Activated naive CD8-positive, alpha-beta T cell treated with anti-CD3 and anti-CD28 coated beads, Interleukin-2, amount 50 U/mL, for 24 hours (primary cell): ENCODE measurements around the gene MMP3.
A peak's percentile ranks its signal among the peaks of the same experiment; 100 is the strongest.
"Not testable (repeated sequence)": the region's sequence is repeated elsewhere in the genome, so short reads cannot be mapped to it uniquely, and the experiment has no call there.

Source experiments
- ATAC-seq: fragments of 150-1000 bp; cut with Tn5 transposase; one replicate; pipeline ENCODE4 v1.10.0; 2021
- DNase-seq: peaks from one replicate; pipeline ENCODE4 v3.0.0; 2021
- H3K27ac Mint-ChIP-seq: one replicate; pipeline ENCODE4 v1.8.0; 2021; ENCODE audit warnings: mild to moderate bottlenecking, mixed read lengths
- H3K27me3 Mint-ChIP-seq: one replicate; pipeline ENCODE4 v1.8.0; 2021; ENCODE audit warnings: mixed read lengths
- H3K36me3 Mint-ChIP-seq: one replicate; pipeline ENCODE4 v1.8.0; 2021; ENCODE audit warnings: low read depth, mixed read lengths
- H3K4me1 Mint-ChIP-seq: one replicate; pipeline ENCODE4 v1.8.0; 2021; ENCODE audit warnings: mixed read lengths
- H3K4me3 Mint-ChIP-seq: one replicate; pipeline ENCODE4 v1.8.0; 2021; ENCODE audit warnings: mild to moderate bottlenecking, moderate library complexity, mixed read lengths
- H3K9me3 Mint-ChIP-seq: one replicate; pipeline ENCODE4 v1.8.0; 2021; ENCODE audit warnings: mixed read lengths

Gene MMP3

DNA sequence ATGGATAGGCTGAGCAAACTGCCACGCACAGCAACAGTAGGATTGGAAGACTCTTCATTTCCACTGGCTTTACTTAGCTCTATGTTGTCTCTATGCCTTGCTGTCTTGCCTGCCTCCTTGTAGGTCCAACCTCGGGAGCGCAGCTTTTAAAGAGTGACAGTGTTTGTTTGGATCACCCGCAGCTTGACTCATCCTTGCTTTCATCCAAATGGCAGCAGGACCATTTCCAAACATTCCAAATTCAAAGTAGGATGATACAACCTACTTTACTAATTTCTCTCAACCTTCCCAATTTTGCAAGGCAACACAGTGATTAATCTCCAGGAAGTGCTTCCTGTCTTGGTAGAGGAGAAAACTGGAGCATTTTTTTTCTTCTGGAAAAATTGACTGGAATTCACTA is at the start of gene MMP3:
Gene MMP3 (minus strand): TSS at position 121 of the 400 bp plus-strand sequence. CDS start 63 bp downstream, at position 58.
- peaks cover 5% of the 10 kb centered on the region for H3K27me3 Mint-ChIP-seq
- ATAC-seq (no peak), DNase-seq (no peak)
- no peaks in the 10 kb centered on the region for H3K9me3 Mint-ChIP-seq
- H3K36me3 Mint-ChIP-seq = no peaks in the 10 kb centered on the region
- no peak within 1 kb of the TSS for H3K27ac Mint-ChIP-seq
- no peak within 1 kb of the TSS for H3K4me3 Mint-ChIP-seq
- no peaks in the 10 kb centered on the region for H3K4me1 Mint-ChIP-seq

DNA sequence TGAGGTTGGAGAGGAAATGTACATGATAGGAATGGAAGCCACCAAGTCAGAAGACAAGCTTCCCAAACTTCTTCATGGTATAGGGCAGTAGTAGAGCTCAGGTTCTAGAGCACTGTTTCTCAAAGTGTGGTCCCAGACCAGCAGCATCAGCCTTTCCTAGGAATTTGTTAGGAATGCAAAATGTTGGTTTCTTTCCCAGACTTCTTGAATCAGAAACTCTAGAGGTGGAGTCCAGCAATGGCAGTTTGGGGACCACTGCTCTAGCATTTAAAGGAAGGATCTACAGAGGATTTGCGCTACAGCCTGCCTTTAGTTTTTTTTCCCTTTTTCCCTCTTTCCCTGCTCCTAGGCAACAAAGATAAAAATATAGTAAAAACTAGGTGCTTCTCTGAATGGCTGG is 48.3 kb upstream of the MMP3 start:
- DNase-seq (no peak), ATAC-seq (no peak)
- no peak overlapping the region for H3K4me3 Mint-ChIP-seq
- no peaks in the 10 kb centered on the region for H3K4me1 Mint-ChIP-seq
- H3K27me3 Mint-ChIP-seq = peaks cover 13% of the 10 kb centered on the region
- no peaks in the 10 kb centered on the region for H3K36me3 Mint-ChIP-seq
- no peak overlapping the region for H3K27ac Mint-ChIP-seq
- H3K9me3 Mint-ChIP-seq = peaks cover 9% of the 10 kb centered on the region

DNA sequence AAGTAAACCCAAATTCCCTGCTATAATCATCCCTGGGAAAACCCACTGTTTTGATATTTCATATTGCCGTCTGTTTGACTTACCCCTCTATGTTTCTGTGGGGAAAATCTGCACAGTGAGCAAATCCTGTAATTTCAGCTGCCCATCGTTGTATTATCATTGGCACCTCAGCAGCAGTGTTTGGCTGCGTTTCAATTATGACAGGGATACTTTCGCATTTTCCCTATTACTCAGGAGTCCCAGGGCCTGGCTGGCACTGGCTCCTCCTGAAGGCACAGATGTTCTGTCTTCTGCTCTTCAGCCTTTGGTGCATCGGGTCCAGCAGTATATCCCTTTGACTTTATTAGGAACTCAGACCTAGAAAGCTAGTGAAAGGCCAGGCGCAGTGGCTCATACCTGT is 43.6 kb upstream of the MMP3 start:
- Mint-ChIP-seq H3K36me3 (no peaks in the 10 kb centered on the region), H3K27ac (no peak overlapping the region), H3K9me3 (no peaks in the 10 kb centered on the region), H3K4me3 (no peak overlapping the region), H3K27me3 (peaks cover 10% of the 10 kb centered on the region), H3K4me1 (peaks cover 5% of the 10 kb centered on the region)
- no peak for ATAC-seq
- no peak for DNase-seq

DNA sequence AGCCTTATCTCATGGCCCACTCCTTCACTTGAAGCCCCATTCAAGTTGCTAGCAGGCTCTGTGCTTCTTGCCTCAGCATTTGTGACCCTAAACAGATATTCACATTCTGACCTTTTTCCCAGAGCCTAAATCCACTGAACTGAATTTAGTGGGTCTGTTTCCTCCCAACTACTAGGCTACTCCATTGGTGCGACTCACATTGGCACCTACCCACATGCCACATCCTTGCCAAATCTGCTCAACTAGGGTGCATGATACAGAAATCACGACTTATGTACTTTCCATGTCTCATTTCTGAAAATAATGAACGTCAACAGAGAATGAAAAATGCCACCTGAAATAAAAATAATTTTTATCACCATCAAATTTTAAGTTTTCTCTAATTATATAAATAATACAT is 39.7 kb upstream of the MMP3 start:
- ATAC-seq (no peak), DNase-seq (no peak)
- Mint-ChIP-seq H3K27me3 (peaks cover 5% of the 10 kb centered on the region), H3K27ac (no peak overlapping the region), H3K4me3 (no peak overlapping the region), H3K9me3 (no peaks in the 10 kb centered on the region), H3K36me3 (no peaks in the 10 kb centered on the region), H3K4me1 (peaks cover 5% of the 10 kb centered on the region)

DNA sequence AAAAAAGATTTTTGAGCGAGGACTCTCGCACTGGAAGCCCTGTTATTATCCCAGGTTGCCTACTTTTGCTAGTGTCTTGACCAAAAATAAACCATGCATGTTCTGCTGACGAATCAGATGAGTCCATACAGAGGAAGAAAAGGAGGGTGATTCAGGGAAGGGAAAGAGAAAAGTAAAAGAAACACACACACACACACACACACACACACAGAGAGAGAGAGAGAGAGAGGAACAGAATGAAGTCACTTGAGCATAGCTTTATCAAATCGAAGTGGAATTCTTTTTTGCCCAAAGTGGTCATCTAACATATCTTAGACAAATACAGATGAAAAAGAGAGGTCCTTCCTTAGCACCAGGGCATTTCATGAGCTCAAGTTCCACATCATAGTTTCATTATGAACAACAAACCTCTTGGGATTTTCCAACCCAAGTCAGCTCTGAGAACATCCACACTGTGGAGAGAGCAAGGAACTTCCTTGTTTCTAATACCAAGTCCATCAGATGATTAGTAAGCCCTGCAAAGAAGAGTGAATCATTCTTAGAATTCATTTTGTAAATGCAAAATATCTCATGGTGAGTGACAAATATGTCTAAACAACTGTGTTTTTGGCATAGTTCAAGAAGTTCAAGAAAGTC is 39.1 kb upstream of the MMP3 start:
- ATAC-seq = peak; percentile 61
- Mint-ChIP-seq H3K36me3 (no peaks in the 10 kb centered on the region), H3K27ac (no peak overlapping the region), H3K4me3 (no peak overlapping the region), H3K9me3 (no peaks in the 10 kb centered on the region), H3K4me1 (peaks cover 5% of the 10 kb centered on the region), H3K27me3 (peaks cover 5% of the 10 kb centered on the region)
- no peak for DNase-seq

DNA sequence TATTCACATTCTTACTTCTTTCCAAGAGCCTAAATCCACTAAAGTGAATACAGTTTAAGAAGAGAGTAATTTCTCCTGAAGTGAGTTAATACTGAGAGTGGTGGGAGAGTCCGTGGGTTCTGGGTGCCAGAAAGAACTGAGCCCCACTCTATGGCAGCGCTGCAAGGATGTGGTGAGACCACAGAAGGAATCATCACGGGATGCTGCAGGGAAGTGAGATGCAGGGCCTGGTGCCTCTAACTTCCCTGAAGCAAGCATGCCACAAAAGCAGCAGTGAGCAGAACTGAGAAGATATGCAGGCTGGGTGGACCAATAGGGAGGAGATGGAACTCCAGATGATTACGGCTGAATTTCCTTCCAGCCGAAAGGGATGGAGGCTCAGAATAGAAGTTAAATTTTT is 36.4 kb upstream of the MMP3 start:
- Mint-ChIP-seq H3K4me1 (peaks cover 5% of the 10 kb centered on the region), H3K9me3 (no peaks in the 10 kb centered on the region), H3K27ac (no peak overlapping the region), H3K27me3 (peaks cover 3% of the 10 kb centered on the region), H3K36me3 (no peaks in the 10 kb centered on the region), H3K4me3 (no peak overlapping the region)
- ATAC-seq (no peak), DNase-seq (no peak)

DNA sequence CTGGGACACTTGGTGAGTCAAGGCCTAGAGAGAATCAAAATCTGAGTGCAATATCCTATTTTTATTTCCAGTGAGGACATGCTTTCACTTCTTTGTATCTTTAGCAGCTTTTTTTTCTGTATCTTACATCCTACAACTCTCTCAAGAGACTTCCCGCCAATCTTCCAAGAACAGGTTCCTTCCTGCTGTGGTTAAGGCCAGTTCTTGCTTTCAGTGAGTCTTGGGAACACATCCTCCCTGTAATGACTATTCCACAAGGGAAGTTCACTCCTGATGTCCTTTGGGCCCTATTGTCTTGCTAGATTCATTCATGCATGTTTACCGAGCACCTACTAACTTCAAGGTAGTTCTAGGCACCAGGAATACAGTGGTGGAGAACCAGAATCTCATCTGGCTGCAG is 35.2 kb upstream of the MMP3 start:
- Mint-ChIP-seq H3K4me3 (no peak overlapping the region), H3K27me3 (peaks cover 3% of the 10 kb centered on the region), H3K27ac (no peak overlapping the region), H3K4me1 (peaks cover 5% of the 10 kb centered on the region), H3K36me3 (no peaks in the 10 kb centered on the region), H3K9me3 (no peaks in the 10 kb centered on the region)
- no peak for ATAC-seq
- DNase-seq = no peak

DNA sequence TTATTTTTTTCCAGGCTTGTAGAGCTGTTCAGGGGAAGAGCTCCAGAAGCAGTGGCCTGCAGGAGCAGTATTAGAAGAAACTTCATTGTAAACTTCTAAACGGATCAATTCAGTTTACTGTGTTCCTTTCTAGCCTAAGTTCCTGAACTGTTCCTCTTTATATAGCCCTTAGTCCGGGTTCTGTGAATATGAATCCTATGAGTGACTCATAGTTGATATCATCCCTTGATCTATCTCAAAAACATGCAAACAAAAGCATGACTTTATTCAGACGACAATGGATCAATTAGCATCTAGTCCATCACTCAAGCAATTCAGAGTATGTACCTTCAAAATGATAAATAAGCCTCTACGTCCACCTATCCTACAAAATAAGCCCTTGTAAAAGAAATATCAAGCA is 31.4 kb upstream of the MMP3 start, which contains the start of gene MMP12:
Gene MMP12 (minus strand): TSS at position 131 of the 400 bp plus-strand sequence. CDS start 45 bp downstream, at position 86.
- Mint-ChIP-seq H3K4me3 (no peak within 1 kb of the TSS), H3K9me3 (no peaks in the 10 kb centered on the region), H3K27me3 (peaks cover under 1% of the 10 kb centered on the region), H3K36me3 (no peaks in the 10 kb centered on the region), H3K27ac (no peak within 1 kb of the TSS), H3K4me1 (no peaks in the 10 kb centered on the region)
- ATAC-seq (no peak), DNase-seq (no peak)

DNA sequence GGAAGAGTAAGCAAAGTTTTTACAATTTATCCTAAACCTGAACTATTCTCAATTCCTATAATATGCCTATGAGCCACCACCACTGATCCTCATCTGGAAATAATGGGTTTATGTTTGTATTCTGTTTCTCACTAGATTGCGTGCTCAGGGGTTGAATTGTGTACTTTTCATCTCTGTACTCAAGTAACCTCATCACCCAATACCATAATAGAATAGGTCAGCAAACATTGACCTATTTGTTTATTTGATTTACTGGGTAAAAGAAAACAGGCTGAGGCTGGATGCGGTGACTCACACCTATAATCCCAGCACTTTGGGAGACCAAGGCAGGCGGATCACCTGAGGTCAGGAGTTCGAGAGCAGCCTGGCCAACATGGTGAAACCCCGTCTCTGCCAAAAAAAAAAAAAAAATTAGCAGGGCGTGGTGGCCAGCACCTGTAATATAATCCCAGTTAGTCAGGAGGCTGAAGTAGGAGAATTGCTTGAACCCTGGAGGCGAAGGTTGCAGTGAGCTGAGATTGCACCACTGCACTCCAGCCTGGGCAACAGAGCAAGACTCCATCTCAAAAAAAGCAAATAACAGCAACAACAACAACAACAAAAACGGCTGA is 26.1 kb upstream of the MMP3 start:
- H3K4me3 Mint-ChIP-seq, H3K4me1 Mint-ChIP-seq, H3K27ac Mint-ChIP-seq, H3K36me3 Mint-ChIP-seq, H3K27me3 Mint-ChIP-seq, H3K9me3 Mint-ChIP-seq, ATAC-seq, DNase-seq: not testable (repeated sequence)

DNA sequence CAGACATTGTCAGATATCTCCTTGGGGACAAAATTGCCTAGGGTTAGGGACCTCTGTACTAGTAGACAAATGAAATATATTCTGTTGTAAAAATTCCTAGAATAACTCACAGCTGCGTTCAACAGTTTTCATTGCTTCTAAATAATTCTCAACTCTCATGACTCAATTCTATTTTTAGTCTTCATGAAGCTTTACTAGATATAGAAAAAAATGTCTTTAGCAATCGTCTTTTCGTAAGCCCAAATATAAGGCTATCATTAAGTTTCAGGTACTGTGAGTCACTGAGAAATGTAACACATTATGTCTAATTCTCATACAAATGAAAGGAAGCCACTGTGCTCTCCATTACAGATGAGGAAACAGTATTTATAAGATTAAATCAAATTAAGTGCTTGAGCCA is 24.9 kb upstream of the MMP3 start:
- Mint-ChIP-seq H3K27ac (no peak overlapping the region), H3K9me3 (no peaks in the 10 kb centered on the region), H3K27me3 (no peaks in the 10 kb centered on the region), H3K4me3 (no peak overlapping the region), H3K4me1 (no peaks in the 10 kb centered on the region), H3K36me3 (no peaks in the 10 kb centered on the region)
- ATAC-seq (no peak), DNase-seq (no peak)

DNA sequence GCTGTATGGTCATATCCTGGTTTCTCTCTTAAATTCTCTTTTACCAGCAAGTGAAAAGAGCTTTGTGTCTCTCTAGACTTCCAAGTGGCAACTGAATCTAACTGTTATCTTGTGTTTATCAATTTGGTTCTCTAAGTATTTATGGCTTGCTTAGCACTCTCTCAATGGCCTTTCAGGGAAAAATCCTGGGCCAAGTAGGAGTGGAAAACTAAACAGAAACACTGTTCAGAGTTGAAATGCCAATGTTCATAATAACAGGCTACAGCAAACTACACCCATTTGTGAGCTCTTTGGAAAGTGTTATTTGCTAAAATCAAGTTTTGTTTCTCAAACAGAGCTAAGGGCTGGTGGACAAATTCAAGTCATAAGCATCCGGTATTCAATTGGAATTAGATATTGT is 21.3 kb upstream of the MMP3 start:
- no peaks in the 10 kb centered on the region for H3K27me3 Mint-ChIP-seq
- no peaks in the 10 kb centered on the region for H3K36me3 Mint-ChIP-seq
- no peak overlapping the region for H3K27ac Mint-ChIP-seq
- ATAC-seq (no peak), DNase-seq (no peak)
- no peaks in the 10 kb centered on the region for H3K9me3 Mint-ChIP-seq
- H3K4me3 Mint-ChIP-seq = no peak overlapping the region
- H3K4me1 Mint-ChIP-seq = no peaks in the 10 kb centered on the region

DNA sequence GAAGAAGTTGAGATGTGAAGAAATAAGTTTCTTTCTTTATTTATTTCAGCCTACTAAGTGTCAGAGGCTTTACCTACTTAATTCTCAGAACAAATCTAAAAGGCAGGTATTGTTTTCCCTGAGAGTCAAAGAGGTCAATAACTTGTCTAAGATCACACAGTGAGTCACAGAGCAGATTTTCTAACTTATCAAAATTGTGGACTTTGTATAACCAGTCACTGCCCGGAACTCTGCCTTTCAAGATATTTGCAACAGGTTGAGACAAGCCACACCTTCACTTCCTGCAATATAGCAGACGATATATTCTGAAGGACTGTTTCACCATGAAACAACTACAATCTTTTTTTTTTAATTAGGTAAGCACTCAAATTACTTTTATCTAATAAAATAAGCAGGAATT is 10.5 kb upstream of the MMP3 start:
- Mint-ChIP-seq H3K27ac (no peak overlapping the region), H3K36me3 (no peaks in the 10 kb centered on the region), H3K27me3 (peaks cover 4% of the 10 kb centered on the region), H3K4me1 (no peaks in the 10 kb centered on the region), H3K4me3 (no peak overlapping the region), H3K9me3 (no peaks in the 10 kb centered on the region)
- no peak for ATAC-seq
- DNase-seq = no peak

DNA sequence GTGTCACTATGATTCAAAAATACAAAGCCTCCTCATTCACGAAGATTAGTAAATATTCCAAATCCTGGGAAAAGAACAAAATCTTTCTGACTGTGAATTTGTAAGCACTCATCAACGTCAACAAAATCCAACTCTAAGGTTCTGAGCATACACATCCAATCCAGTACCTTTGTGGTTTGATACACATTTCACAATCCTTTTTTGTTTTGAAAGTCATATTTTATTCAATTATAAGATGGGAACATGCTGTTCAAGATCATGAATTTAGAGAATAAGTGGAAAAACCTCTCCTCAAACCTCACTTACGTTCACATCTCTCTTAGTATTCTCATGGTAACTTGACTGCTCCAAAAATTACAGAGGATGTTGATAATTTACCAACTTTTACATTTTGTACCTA is 9.6 kb upstream of the MMP3 start:
- H3K9me3 Mint-ChIP-seq = no peaks in the 10 kb centered on the region
- ATAC-seq = no peak

DNA sequence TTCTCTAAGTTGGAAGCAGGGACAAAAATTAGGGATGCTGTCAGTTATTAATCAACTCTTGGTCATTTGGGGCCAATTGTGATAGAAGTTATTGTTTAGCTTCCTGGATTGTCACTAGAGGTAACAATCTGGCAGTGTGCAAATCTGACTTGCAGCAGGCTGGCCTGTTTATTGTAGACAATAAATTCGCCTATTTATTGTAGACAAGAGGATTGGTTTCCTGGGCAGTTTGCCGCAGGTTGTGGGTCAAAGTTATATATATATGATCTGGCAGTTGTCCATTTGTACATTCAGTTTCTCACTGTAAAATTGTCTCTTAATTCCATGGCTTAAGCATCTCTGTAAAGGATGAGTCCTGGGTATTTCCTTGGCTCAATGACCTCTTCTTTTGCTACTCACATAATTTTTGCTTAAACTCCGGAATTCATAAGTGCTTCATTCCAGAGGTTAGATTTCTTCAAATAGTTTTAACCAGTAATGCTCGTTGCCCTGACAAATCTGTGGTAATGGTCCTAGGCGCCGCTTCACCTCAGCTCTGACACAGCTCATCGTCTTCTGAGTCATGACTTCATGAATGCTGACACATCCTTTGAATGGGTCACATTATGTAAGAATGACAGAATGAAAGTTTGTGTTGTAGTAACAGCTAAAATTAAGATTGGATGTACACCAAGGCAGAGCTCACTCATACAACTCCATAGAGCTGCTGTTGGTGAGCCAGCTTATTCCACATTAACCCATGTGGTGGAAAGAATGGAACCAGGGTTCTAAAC is 7.8 kb upstream of the MMP3 start:
- peaks cover 6% of the 10 kb centered on the region for H3K27me3 Mint-ChIP-seq
- H3K4me1 Mint-ChIP-seq = no peaks in the 10 kb centered on the region
- ATAC-seq (no peak), DNase-seq (no peak)
- no peaks in the 10 kb centered on the region for H3K9me3 Mint-ChIP-seq
- H3K27ac Mint-ChIP-seq = no peak overlapping the region
- no peaks in the 10 kb centered on the region for H3K36me3 Mint-ChIP-seq
- H3K4me3 Mint-ChIP-seq = no peak overlapping the region

More for the DNA sequence above, 9.6 kb upstream of the MMP3 start:
- Mint-ChIP-seq H3K27ac (no peak overlapping the region), H3K36me3 (no peaks in the 10 kb centered on the region), H3K4me1 (no peaks in the 10 kb centered on the region), H3K27me3 (peaks cover 4% of the 10 kb centered on the region), H3K4me3 (no peak overlapping the region)
- DNase-seq = no peak

DNA sequence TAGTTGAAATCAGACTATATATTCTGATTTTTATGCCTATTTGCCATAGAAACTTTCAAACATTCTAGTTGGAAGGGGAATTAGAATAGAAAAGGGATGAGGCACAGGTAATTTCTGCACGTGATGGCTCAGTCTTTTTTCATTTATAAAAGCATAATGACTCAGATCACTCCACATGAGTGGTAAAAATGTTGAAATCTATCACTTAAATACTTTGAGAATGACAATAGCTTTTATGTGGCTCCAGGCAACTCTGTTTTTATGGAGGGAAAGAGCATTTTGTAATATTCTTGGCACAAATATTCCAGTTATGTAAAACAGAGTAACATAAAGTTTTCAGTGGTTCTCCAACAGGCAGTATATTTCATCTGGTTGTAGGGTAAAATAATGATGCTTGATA is 5.9 kb upstream of the MMP3 start:
- H3K27ac Mint-ChIP-seq = no peak overlapping the region
- DNase-seq (no peak), ATAC-seq (no peak)
- H3K36me3 Mint-ChIP-seq = no peaks in the 10 kb centered on the region
- H3K4me1 Mint-ChIP-seq = no peaks in the 10 kb centered on the region
- no peaks in the 10 kb centered on the region for H3K9me3 Mint-ChIP-seq
- H3K4me3 Mint-ChIP-seq = no peak overlapping the region
- H3K27me3 Mint-ChIP-seq = peaks cover 9% of the 10 kb centered on the region
